Measurements from ENCODE around the gene APOE. TPM values are rescaled to one million over a fixed set of nuclear protein-coding genes. Genes with fewer than 3 reads are reported as not detected.

APOE gene
- total and polyA plus RNA-seq, 9 of the 15 experiments (the other 6 are each of a cell fraction or from before 2014, with no cell fraction given) = 0.14 to 180 (median 58.1) TPM; not detected in 1

- ATAC-seq (no peak), DNase-seq (ENCODE audit: extremely low read depth in 1 of 4, low spot score in 3 of 4) (no peak), FAIRE-seq (no peak)
- Histone ChIP-seq H4K20me1 (replicated peaks; ENCODE audit: control insufficient read depth, insufficient read depth, low read length) (no peaks in the 10 kb centered on the region), H3K27ac (ENCODE audit: extremely low read depth, low read depth, low read length) (no peak overlapping the region), H3K36me3 (ENCODE audit: control insufficient read depth, insufficient read depth, low read length) (no peaks in the 10 kb centered on the region), H3K9me3 (replicated peaks; ENCODE audit: control insufficient read depth, insufficient read depth, low read depth, low read length) (no peaks in the 10 kb centered on the region), H3K79me2 (ENCODE audit: control insufficient read depth, insufficient read depth, low read length) (peaks cover 3% of the 10 kb centered on the region; the same call in 2 of the 3 replicates), H3K9me1 (ENCODE audit: control insufficient read depth, insufficient read depth, low read length) (no peaks in the 10 kb centered on the region), H3K9ac (ENCODE audit: insufficient read depth in 1 of 2, low read depth in 2 of 2, low read length in 2 of 2) (peak overlapping the region in 1 of 2 experiments; percentile 55; a peak in 1 of 4 replicates), H3K27me3 (ENCODE audit: control insufficient read depth in 2 of 2, insufficient read depth in 2 of 2, low read length in 2 of 2) (no peaks in the 10 kb centered on the region), H3K4me2 (ENCODE audit: insufficient read depth, low read length) (no peak overlapping the region), H3K4me3 (no peak overlapping the region), H3K4me1 (replicated peaks in 1 of 2; ENCODE audit: control insufficient read depth in 2 of 2, insufficient read depth in 2 of 2, low read length in 2 of 2) (peaks cover 9 to 33% of the 10 kb centered on the region in 2 experiments; a peak in 4 of 5 replicates), H2AFZ (ENCODE audit: low read depth, low read length) (no peak overlapping the region)
- ChIA-PET POLR2A (interaction anchor here (1.0 kb wide), 1 partner anchor 34 kb away, joined by 3 read pairs; the partner anchor contains the start of gene APOC1), CTCF (ENCODE audit: low intra/inter-chr PET ratio) (interaction anchor here (0.6 kb wide), 2 partner anchors 46 to 144 kb away, joined by 3 read pairs; no protein-coding TSS in a partner anchor)
- intact Hi-C loops (cut with micrococcal nuclease) (no loop called here), in situ Hi-C loops (cut with MboI) (no loop called here)
- 100% methylated on average over 1 of the region's 5 CpGs for WGBS (ENCODE audit: insufficient coverage, low coverage, missing lambda C conversion rate)
- no TSS peak for BruUV-seq (replicated peaks)
- no peak for TF ChIP-seq PHTF2 (CRISPR knock-in tag; IDR thresholded peaks at IDR 0.05)
- TF ChIP-seq MAFG (tag; conservative IDR thresholded peaks at IDR 0.05) = no peak
Measured at GRCh38 chr19:44948763-44949374, 43.3 kb downstream of the APOE start.

- ATAC-seq (no peak), DNase-seq (ENCODE audit: extremely low read depth in 1 of 4, low spot score in 3 of 4) (no peak), FAIRE-seq (no peak)
- CTCF ChIA-PET (ENCODE audit: low intra/inter-chr PET ratio) = interaction anchor here (0.6 kb wide), 1 partner anchor 46 kb away, joined by 3 read pairs; no protein-coding TSS in a partner anchor
- H3K27ac ChIP-seq (ENCODE audit: extremely low read depth, low read depth, low read length) = no peak overlapping the region
- no peaks in the 10 kb centered on the region for H3K9me1 ChIP-seq (ENCODE audit: control insufficient read depth, insufficient read depth, low read length)
- H3K4me2 ChIP-seq (ENCODE audit: insufficient read depth, low read length) = no peak overlapping the region
- H3K9me3 ChIP-seq (replicated peaks; ENCODE audit: control insufficient read depth, insufficient read depth, low read depth, low read length) = no peaks in the 10 kb centered on the region
- WGBS (ENCODE audit: insufficient coverage, low coverage, missing lambda C conversion rate) = 69% methylated on average over 9 of the region's 9 CpGs
- H4K20me1 ChIP-seq (replicated peaks; ENCODE audit: control insufficient read depth, insufficient read depth, low read length) = no peaks in the 10 kb centered on the region
- peaks cover 2 to 31% of the 10 kb centered on the region in 2 experiments; a peak in 4 of 5 replicates for H3K4me1 ChIP-seq (replicated peaks in 1 of 2; ENCODE audit: control insufficient read depth in 2 of 2, insufficient read depth in 2 of 2, low read length in 2 of 2)
- in situ Hi-C loops (cut with MboI) (no loop called here), intact Hi-C loops (cut with micrococcal nuclease) (no loop called here)
- no peaks in the 10 kb centered on the region for H3K36me3 ChIP-seq (ENCODE audit: control insufficient read depth, insufficient read depth, low read length)
- no peaks in the 10 kb centered on the region for H3K27me3 ChIP-seq (ENCODE audit: control insufficient read depth in 2 of 2, insufficient read depth in 2 of 2, low read length in 2 of 2)
- H2AFZ ChIP-seq (ENCODE audit: low read depth, low read length) = no peak overlapping the region
- no peak overlapping the region for H3K4me3 ChIP-seq
- POLR2A ChIA-PET = no interaction called here
- H3K9ac ChIP-seq (ENCODE audit: insufficient read depth in 1 of 2, low read depth in 2 of 2, low read length in 2 of 2) = no peak overlapping the region
- peaks cover 7% of the 10 kb centered on the region; the same call in 2 of the 3 replicates for H3K79me2 ChIP-seq (ENCODE audit: control insufficient read depth, insufficient read depth, low read length)
- BruUV-seq (replicated peaks) = no TSS peak
- TF ChIP-seq BRF2 (IDR thresholded peaks at IDR 0.05; ENCODE audit: borderline replicate concordance, insufficient read depth, insufficient read length) (no peak), GABPA (tag; conservative IDR thresholded peaks at IDR 0.05; ENCODE audit: low read depth) (no peak), ZSCAN32 (CRISPR knock-in tag; IDR thresholded peaks at IDR 0.05) (no peak), CTCFL (IDR thresholded peaks at IDR 0.05; ENCODE audit: borderline replicate concordance, insufficient read depth, low read depth, low read length, poor library complexity, severe bottlenecking) (no peak), SMAD1 (IDR thresholded peaks at IDR 0.05; ENCODE audit: low read depth, low read length, partially characterized antibody) (no peak), ARID1B (IDR thresholded peaks at IDR 0.05) (no peak), SUPT5H (IDR thresholded peaks at IDR 0.05) (no peak), TAL1 (IDR thresholded peaks at IDR 0.05) (no peak), TAF7 (tag; IDR thresholded peaks at IDR 0.05) (no peak), CEBPB (tag; IDR thresholded peaks at IDR 0.05) (no peak), SLC30A9 (CRISPR knock-in tag; IDR thresholded peaks at IDR 0.05) (no peak)
Measured at GRCh38 chr19:44949550-44949949, 44.0 kb downstream of the APOE start.
